Activated T-helper 1 cell treated with anti-CD3 and anti-CD28 coated beads, Interleukin-12 subunit alpha, Interleukin-12 subunit beta, Interleukin-2, Interleukin-4 antibody, amounts not matched to agents 30 ng/mL and 10 ng/mL and 1 ng/mL, durations not matched to agents 14 hours and 24 hours and 36 hours (primary cell): ENCODE data around the gene SELENOS. TPM values are rescaled to one million over a fixed set of nuclear protein-coding genes. Genes with fewer than 3 reads are reported as not detected.
"Not testable (repeated sequence)": the region's sequence is repeated elsewhere in the genome, so short reads cannot be mapped to it uniquely, and the experiment has no call there.

Source experiments
- DNase-seq: peaks from one replicate; pipeline ENCODE4 v3.0.0; 2021; ENCODE audit warnings: low spot score
- H3K27ac Mint-ChIP-seq: one replicate; pipeline ENCODE4 v1.8.0; 2021; ENCODE audit warnings: mild to moderate bottlenecking, mixed read lengths
- H3K27me3 Mint-ChIP-seq: one replicate; pipeline ENCODE4 v1.8.0; 2022; ENCODE audit warnings: mild to moderate bottlenecking, moderate library complexity, mixed read lengths; ENCODE audit not compliant: insufficient read depth
- H3K36me3 Mint-ChIP-seq: one replicate; pipeline ENCODE4 v1.8.0; 2021; ENCODE audit warnings: low read depth, mixed read lengths
- H3K4me1 Mint-ChIP-seq: one replicate; pipeline ENCODE4 v1.8.0; 2021; ENCODE audit warnings: low read depth, mixed read lengths
- H3K4me3 Mint-ChIP-seq: one replicate; pipeline ENCODE4 v1.8.0; 2021; ENCODE audit warnings: mild to moderate bottlenecking, moderate library complexity, mixed read lengths
- H3K9me3 Mint-ChIP-seq: one replicate; pipeline ENCODE4 v1.8.0; 2021; ENCODE audit warnings: mixed read lengths
- intact Hi-C: fragments of 100-400 bp; cut with micrococcal nuclease; formaldehyde crosslinking; loops from one replicate; pipeline ENCODE4 v1.15.1; 2024
- total RNA-seq: library from RNA; stranded (reverse); gene quantifications from 2 replicates; pipeline ENCODE4 v1.2.3, GENCODE V29; 2022

The SELENOS gene
- total RNA-seq, 1 donor from 2014 or later: 47.4 TPM

- intact Hi-C loops: no loop called here
- no peaks in the 10 kb centered on the region for H3K36me3 Mint-ChIP-seq
- no peaks in the 10 kb centered on the region for H3K4me1 Mint-ChIP-seq
- H3K4me3 Mint-ChIP-seq: no peak overlapping the region
- no peaks in the 10 kb centered on the region for H3K27me3 Mint-ChIP-seq
- no peak for DNase-seq
- no peaks in the 10 kb centered on the region for H3K9me3 Mint-ChIP-seq
- H3K27ac Mint-ChIP-seq: no peak overlapping the region
Measured at GRCh38 chr15:101307048-101307896, 30.0 kb upstream of the SELENOS start.

GRCh38 chr15:101306341-101307047 is 29.2 kb upstream of the SELENOS start:
- no peaks in the 10 kb centered on the region for H3K4me1 Mint-ChIP-seq
- DNase-seq: no peak
- intact Hi-C loops: no loop called here
- no peaks in the 10 kb centered on the region for H3K27me3 Mint-ChIP-seq
- no peak overlapping the region for H3K4me3 Mint-ChIP-seq
- H3K27ac Mint-ChIP-seq: no peak overlapping the region
- no peaks in the 10 kb centered on the region for H3K36me3 Mint-ChIP-seq
- no peaks in the 10 kb centered on the region for H3K9me3 Mint-ChIP-seq

- no peak for DNase-seq
- Mint-ChIP-seq H3K27me3 (no peaks in the 10 kb centered on the region), H3K4me3 (no peak overlapping the region), H3K36me3 (no peaks in the 10 kb centered on the region), H3K4me1 (no peaks in the 10 kb centered on the region), H3K9me3 (no peaks in the 10 kb centered on the region), H3K27ac (no peak overlapping the region)
- intact Hi-C loops: no loop called here
Measured at GRCh38 chr15:101305820-101306255, 28.6 kb upstream of the SELENOS start.

- Mint-ChIP-seq H3K4me3 (no peak overlapping the region), H3K36me3 (no peaks in the 10 kb centered on the region), H3K27me3 (no peaks in the 10 kb centered on the region), H3K27ac (no peak overlapping the region), H3K9me3 (no peaks in the 10 kb centered on the region), H3K4me1 (no peaks in the 10 kb centered on the region)
- no peak for DNase-seq
- intact Hi-C loops: no loop called here
Measured at GRCh38 chr15:101303408-101303807, 26.1 kb upstream of the SELENOS start.

- peaks cover 35% of the 10 kb centered on the region for H3K4me1 Mint-ChIP-seq
- peaks cover 23% of the 10 kb centered on the region for H3K36me3 Mint-ChIP-seq
- H3K9me3 Mint-ChIP-seq: no peaks in the 10 kb centered on the region
- peak overlapping the region; percentile 100 for H3K4me3 Mint-ChIP-seq
- DNase-seq: no peak
- intact Hi-C loops: no loop called here
- peak overlapping the region; percentile 74 for H3K27ac Mint-ChIP-seq
- H3K27me3 Mint-ChIP-seq: peaks cover 2% of the 10 kb centered on the region
Measured at GRCh38 chr15:101296418-101297405, 19.4 kb upstream of the SELENOS start.

GRCh38 chr15:101295607-101296161 is 18.4 kb upstream of the SELENOS start:
- peaks cover 39% of the 10 kb centered on the region for H3K4me1 Mint-ChIP-seq
- intact Hi-C loops: loop anchor here (1.0 to 2.0 kb wide), 4 partner anchors 25 to 693 kb away; partner anchors contain the start of genes ASB7, CHSY1, LINS1 and TM2D3
- peaks cover 2% of the 10 kb centered on the region for H3K27me3 Mint-ChIP-seq
- no peaks in the 10 kb centered on the region for H3K9me3 Mint-ChIP-seq
- H3K4me3 Mint-ChIP-seq: peak overlapping the region; percentile 100
- DNase-seq: no peak
- peaks cover 26% of the 10 kb centered on the region for H3K36me3 Mint-ChIP-seq
- H3K27ac Mint-ChIP-seq: peak overlapping the region; percentile 74

GRCh38 chr15:101294731-101295606 is 17.7 kb upstream of the SELENOS start, which contains the start of gene SNRPA1:
SNRPA1 (minus strand) TSS chr15:101295248; CDS start chr15:101295178, 70 bp downstream.
- peaks cover 32% of the 10 kb centered on the region for H3K36me3 Mint-ChIP-seq
- peak within 1 kb of the TSS; percentile 100 for H3K4me3 Mint-ChIP-seq
- H3K27ac Mint-ChIP-seq: peak within 1 kb of the TSS; percentile 100
- DNase-seq: peak; percentile 97
- intact Hi-C loops: loop anchor here (1.0 to 2.0 kb wide), 8 partner anchors 9 to 692 kb away; partner anchors contain the start of genes ASB7, CHSY1, LINS1 and SELENOS
- peaks cover 45% of the 10 kb centered on the region for H3K4me1 Mint-ChIP-seq
- no peaks in the 10 kb centered on the region for H3K9me3 Mint-ChIP-seq
- peaks cover 2% of the 10 kb centered on the region for H3K27me3 Mint-ChIP-seq

GRCh38 chr15:101293122-101293521 is 15.8 kb upstream of the SELENOS start:
- peak overlapping the region; percentile 100 for H3K4me3 Mint-ChIP-seq
- H3K4me1 Mint-ChIP-seq: peaks cover 56% of the 10 kb centered on the region
- intact Hi-C loops: no loop called here

GRCh38 chr15:101288905-101289513 is 11.7 kb upstream of the SELENOS start:
- intact Hi-C loops: no loop called here
- no peaks in the 10 kb centered on the region for H3K27me3 Mint-ChIP-seq
- H3K36me3 Mint-ChIP-seq: peaks cover 74% of the 10 kb centered on the region
- H3K27ac Mint-ChIP-seq: no peak overlapping the region
- H3K4me1 Mint-ChIP-seq: peaks cover 45% of the 10 kb centered on the region
- no peak for DNase-seq
- H3K4me3 Mint-ChIP-seq: no peak overlapping the region
- H3K9me3 Mint-ChIP-seq: no peaks in the 10 kb centered on the region

More at GRCh38 chr15:101293122-101293521, 15.8 kb upstream of the SELENOS start:
- H3K36me3 Mint-ChIP-seq: peaks cover 45% of the 10 kb centered on the region
- H3K27me3 Mint-ChIP-seq: peaks cover 2% of the 10 kb centered on the region
- no peak for DNase-seq
- peak overlapping the region; percentile 100 for H3K27ac Mint-ChIP-seq
- H3K9me3 Mint-ChIP-seq: no peaks in the 10 kb centered on the region

GRCh38 chr15:101287342-101287741 is 10.1 kb upstream of the SELENOS start:
- peaks cover 73% of the 10 kb centered on the region for H3K36me3 Mint-ChIP-seq
- DNase-seq, H3K27ac Mint-ChIP-seq, intact Hi-C loops, H3K9me3 Mint-ChIP-seq, H3K27me3 Mint-ChIP-seq, H3K4me3 Mint-ChIP-seq: not testable (repeated sequence)
- peaks cover 33% of the 10 kb centered on the region for H3K4me1 Mint-ChIP-seq
